Activated naive CD8-positive, alpha-beta T cell treated with anti-CD3 and anti-CD28 coated beads, Interleukin-2, amount 10 ng/mL, durations not matched to agents 7 days and 5 days (primary cell): Measurements from ENCODE around the gene IER2. TPM values are rescaled to one million over a fixed set of nuclear protein-coding genes. Genes with fewer than 3 reads are reported as not detected.

Experiments
- ATAC-seq: fragments of 150-1000 bp; cut with Tn5 transposase; one replicate; pipeline ENCODE4 v1.10.0; 2021; ENCODE audit warnings: low read depth, moderate library complexity
- POLR2A ChIA-PET: fragments of 350-600 bp; sonication (Branson Sonifier 250); formaldehyde crosslinking; loops from one replicate; lab custom pipeline; 2021; ENCODE audit warnings: antibody characterized with exemption; lab: Charles Lee
- DNase-seq: peaks from one replicate; pipeline ENCODE4 v3.0.0; 2021
- H3K27ac Mint-ChIP-seq: one replicate; pipeline ENCODE4 v1.8.0; 2022; ENCODE audit warnings: mild to moderate bottlenecking, mixed read lengths
- H3K27me3 Mint-ChIP-seq: one replicate; pipeline ENCODE4 v1.8.0; 2022; ENCODE audit warnings: mild to moderate bottlenecking, moderate library complexity, mixed read lengths
- H3K36me3 Mint-ChIP-seq: one replicate; pipeline ENCODE4 v1.8.0; 2021; ENCODE audit warnings: mild to moderate bottlenecking, mixed read lengths
- H3K4me1 Mint-ChIP-seq: one replicate; pipeline ENCODE4 v1.8.0; 2021; ENCODE audit warnings: mixed read lengths
- H3K4me3 Mint-ChIP-seq: one replicate; pipeline ENCODE4 v1.8.0; 2022; ENCODE audit warnings: mild to moderate bottlenecking, moderate library complexity, mixed read lengths
- H3K9me3 Mint-ChIP-seq: one replicate; pipeline ENCODE4 v1.8.0; 2021; ENCODE audit warnings: mixed read lengths
- total RNA-seq, 2 experiments: library from RNA; stranded (reverse); gene quantifications; one replicate each; pipeline ENCODE4 v1.2.3, GENCODE V29; 2021

The IER2 gene, protein sequence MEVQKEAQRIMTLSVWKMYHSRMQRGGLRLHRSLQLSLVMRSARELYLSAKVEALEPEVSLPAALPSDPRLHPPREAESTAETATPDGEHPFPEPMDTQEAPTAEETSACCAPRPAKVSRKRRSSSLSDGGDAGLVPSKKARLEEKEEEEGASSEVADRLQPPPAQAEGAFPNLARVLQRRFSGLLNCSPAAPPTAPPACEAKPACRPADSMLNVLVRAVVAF
- 100 to 1,000 TPM; 167 to 178 TPM for total RNA-seq

DNA sequence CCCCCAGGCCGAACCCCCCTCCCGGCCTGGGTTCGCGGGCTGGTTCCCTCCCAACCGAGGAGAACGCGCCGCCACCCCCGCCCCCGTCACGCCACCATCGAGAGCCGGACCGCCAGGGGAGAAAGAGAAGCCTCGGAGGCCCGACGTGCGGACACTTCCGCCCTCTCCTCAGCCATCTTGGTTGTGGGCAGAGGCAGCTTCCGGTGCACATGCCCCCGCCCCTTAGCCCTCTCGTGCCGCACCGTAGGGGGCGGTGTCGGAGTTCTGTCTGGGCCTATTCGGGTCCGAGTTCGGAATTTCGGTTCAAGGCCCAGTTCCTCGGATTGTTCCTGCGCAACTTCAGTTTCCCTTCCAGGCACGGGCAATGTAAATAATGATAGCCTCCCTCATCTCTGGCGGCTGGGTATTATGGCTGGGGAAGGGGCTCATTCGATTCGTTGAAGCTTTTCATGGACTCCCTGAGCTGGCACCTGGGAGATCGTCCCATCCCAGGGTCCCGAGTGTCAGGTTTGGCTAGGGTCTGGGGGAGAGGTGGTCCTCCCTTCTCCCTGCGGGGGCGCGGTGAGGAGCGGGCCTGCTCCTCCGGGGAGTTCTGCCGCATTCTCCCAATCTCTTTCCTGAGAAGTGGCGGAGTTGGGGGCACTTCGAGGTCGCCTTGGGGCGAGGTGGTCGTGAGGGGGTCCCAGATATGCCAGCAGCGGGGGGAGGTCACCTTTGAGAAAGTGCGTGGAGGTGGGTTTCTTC, at the start of gene IER2, which contains the start of gene STX10:
Gene IER2, plus strand, starts transcription at position 225 of the 744 bp plus-strand sequence. CDS start 2,776 bp downstream, outside the sequence.
Gene STX10, minus strand, starts transcription at position 189 of the 744 bp plus-strand sequence. CDS start 202 bp downstream, outside the sequence.
- Mint-ChIP-seq H3K9me3 (no peaks in the 10 kb centered on the region), H3K27me3 (no peaks in the 10 kb centered on the region), H3K4me1 (peaks cover 13% of the 10 kb centered on the region), H3K4me3 (peak within 1 kb of the TSS; percentile 98), H3K36me3 (peaks cover 21% of the 10 kb centered on the region), H3K27ac (peak within 1 kb of the TSS; percentile 100)
- ATAC-seq (peak; percentile 47), DNase-seq (peak; percentile 91)
- POLR2A ChIA-PET: interaction anchor here (0.6 to 2.5 kb wide), 12 partner anchors 10 to 112 kb away, joined by 3 to 18 read pairs (median 3); partner anchors contain the start of gene NACC1

DNA sequence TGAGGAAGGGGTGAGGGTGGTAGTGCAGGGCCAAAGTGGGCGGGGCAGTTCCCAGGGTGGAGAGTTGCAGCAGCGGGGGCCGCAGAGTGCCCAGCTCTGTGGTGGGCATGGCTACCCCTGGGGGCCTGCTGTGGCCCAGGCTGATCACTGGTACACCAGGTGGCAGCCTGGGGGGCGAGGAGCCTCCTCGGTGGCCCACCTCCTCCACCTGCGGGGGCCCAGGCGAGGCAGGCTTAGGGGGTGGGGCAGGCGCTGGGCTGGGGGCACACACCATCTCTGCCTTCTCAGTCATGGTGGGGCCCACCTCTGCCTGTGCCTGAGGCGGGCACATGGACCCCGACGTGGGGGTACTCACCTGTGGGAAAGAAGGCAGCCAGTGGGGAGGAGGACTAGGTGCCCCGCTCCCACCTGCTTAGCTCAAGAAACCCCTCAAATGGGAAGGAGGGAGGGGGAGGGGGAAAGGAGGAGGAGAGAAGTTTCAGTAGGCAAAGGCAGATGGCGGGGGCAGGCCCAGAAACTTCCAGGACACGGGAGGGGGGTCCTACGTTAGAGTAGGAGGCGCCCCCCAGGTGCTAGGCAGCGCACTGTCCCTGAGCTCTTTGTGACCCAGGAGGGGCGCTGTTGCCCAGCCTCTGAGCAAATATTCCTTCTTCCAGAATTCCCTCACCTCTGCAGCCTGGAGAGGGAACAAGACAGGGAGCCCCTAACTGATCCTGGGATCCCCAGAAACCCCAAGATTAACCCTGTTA, 49.2 kb upstream of the IER2 start:
- no peak overlapping the region for H3K27ac Mint-ChIP-seq
- H3K4me1 Mint-ChIP-seq: peaks cover 31% of the 10 kb centered on the region
- peaks cover 25% of the 10 kb centered on the region for H3K27me3 Mint-ChIP-seq
- peaks cover 4% of the 10 kb centered on the region for H3K36me3 Mint-ChIP-seq
- ATAC-seq: no peak
- no peak overlapping the region for H3K4me3 Mint-ChIP-seq
- H3K9me3 Mint-ChIP-seq: peaks cover 2% of the 10 kb centered on the region
- DNase-seq: no peak
- POLR2A ChIA-PET: interaction anchor here (0.6 to 1.9 kb wide), 6 partner anchors 52 to 216 kb away, joined by 3 to 7 read pairs (median 3); no protein-coding TSS in a partner anchor

DNA sequence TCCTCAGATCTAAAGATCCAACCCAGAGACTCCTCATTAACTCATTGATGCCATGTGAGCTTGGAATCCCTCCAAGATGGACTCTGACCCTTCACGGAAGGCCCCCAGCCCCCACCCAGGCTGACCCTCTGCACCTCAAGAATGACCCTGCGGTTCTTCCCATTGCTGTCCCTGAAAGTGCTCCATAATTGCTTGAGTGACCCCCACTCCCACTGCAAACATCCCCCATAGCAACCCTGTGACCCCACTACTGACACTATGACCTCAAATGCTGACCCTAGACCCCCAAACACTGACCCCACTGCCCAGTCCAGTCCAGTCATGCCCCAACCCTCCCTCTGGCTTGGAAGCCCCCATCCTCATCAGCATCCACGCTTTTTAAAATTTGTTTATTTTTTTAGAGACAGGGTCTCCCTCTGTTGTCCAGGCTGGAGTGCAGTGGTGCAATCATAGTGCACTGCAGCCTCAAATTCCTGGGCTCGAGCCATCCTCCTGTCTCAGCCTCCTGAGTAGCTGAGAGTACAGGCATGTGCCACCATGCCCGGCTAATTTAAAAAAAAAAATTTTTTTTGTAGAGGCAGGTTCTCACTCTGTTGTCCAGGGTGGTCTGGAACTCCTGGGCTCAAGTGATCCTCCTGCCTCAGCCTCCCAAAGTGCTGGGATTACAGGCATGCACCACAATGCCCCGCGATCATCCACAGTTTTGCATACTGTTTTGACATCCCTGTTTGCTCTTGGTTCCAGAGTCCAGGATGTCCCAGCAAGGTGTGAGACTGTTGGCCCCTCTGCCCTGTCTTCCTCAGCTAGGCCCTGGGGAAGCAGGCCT, 48.4 kb upstream of the IER2 start:
- Mint-ChIP-seq H3K4me3 (peak overlapping the region; percentile 22), H3K36me3 (peaks cover 4% of the 10 kb centered on the region), H3K27me3 (peaks cover 20% of the 10 kb centered on the region), H3K4me1 (peaks cover 30% of the 10 kb centered on the region), H3K27ac (no peak overlapping the region), H3K9me3 (peaks cover 2% of the 10 kb centered on the region)
- POLR2A ChIA-PET: interaction anchor here (0.9 to 1.5 kb wide), 3 partner anchors 51 to 164 kb away, joined by 3 to 7 read pairs (median 3); no protein-coding TSS in a partner anchor
- DNase-seq: no peak
- no peak for ATAC-seq

DNA sequence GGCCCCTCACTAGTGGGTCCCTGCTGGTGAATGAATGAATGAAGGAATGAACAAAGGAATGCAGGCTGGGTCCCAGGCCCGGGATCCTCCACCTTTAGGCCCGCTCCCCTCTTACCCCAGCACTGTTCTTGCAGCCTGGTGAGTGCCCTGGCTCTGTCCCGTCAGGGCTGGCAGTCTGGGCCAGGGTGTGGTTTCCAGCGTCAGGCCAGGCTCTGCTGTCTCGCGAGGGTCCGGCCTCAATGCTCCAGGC, 47.9 kb upstream of the IER2 start:
- DNase-seq (no peak), ATAC-seq (no peak)
- peaks cover 5% of the 10 kb centered on the region for H3K36me3 Mint-ChIP-seq
- POLR2A ChIA-PET: interaction anchor here (0.9 kb wide), 1 partner anchor 53 kb away, joined by 3 read pairs; no protein-coding TSS in a partner anchor
- peaks cover 26% of the 10 kb centered on the region for H3K4me1 Mint-ChIP-seq
- peaks cover 2% of the 10 kb centered on the region for H3K9me3 Mint-ChIP-seq
- H3K27me3 Mint-ChIP-seq: peaks cover 15% of the 10 kb centered on the region
- peak overlapping the region; percentile 7 for H3K4me3 Mint-ChIP-seq
- no peak overlapping the region for H3K27ac Mint-ChIP-seq

DNA sequence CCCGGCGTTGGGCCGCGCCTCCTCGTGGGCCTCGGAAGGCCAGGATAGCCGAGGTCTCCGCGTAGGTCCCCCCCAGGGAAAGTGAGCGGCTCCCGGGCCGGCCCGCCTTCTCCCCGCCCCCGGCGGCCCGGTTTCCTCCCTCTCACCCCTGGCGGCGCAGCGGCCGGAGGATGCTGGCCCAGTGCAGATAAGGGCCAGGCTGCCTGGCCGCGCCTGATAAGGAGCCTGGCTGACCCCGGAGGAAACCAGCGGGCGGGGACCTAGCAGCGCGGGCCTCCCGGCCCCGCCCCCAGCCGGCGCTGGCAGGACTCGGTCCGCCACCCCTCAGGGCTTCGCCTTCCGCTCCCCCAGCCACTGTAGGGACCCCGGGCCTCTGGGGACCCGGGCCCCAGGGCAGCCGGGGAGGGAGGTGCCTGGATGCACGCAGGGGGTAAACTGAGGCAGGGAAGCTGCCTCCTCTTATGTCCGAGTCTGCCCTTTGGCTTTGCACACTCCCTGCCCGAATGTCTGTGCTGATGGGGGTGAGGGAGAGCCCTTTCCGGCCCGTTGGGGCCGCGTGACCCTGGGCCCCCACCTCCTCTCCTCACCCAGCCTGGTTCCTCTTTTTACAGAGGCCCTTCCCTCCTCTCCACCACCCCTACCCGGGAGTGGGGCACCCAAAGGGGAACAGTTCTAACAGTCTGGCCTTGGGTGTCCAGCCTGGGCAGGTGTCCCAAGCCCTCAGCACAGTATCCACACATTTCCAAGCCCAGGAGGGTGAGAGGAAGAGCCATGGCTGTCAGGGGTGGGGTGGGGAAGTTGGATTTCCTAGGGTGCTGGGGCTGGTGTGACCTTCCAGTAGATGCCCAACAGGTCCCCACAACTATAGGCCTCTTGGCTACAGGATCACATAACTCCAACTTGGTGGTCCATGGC, 47.3 kb upstream of the IER2 start, which contains the start of gene LYL1:
Gene LYL1, minus strand, starts transcription at position 193 of the 915 bp plus-strand sequence. CDS start 1,687 bp downstream, outside the sequence.
- Mint-ChIP-seq H3K27ac (peak within 1 kb of the TSS; percentile 48), H3K27me3 (peaks cover 10% of the 10 kb centered on the region), H3K4me1 (peaks cover 26% of the 10 kb centered on the region), H3K9me3 (peaks cover 2% of the 10 kb centered on the region), H3K36me3 (peaks cover 8% of the 10 kb centered on the region), H3K4me3 (peak within 1 kb of the TSS; percentile 69)
- POLR2A ChIA-PET: no interaction called here
- ATAC-seq (no peak), DNase-seq (peak; percentile 63)

DNA sequence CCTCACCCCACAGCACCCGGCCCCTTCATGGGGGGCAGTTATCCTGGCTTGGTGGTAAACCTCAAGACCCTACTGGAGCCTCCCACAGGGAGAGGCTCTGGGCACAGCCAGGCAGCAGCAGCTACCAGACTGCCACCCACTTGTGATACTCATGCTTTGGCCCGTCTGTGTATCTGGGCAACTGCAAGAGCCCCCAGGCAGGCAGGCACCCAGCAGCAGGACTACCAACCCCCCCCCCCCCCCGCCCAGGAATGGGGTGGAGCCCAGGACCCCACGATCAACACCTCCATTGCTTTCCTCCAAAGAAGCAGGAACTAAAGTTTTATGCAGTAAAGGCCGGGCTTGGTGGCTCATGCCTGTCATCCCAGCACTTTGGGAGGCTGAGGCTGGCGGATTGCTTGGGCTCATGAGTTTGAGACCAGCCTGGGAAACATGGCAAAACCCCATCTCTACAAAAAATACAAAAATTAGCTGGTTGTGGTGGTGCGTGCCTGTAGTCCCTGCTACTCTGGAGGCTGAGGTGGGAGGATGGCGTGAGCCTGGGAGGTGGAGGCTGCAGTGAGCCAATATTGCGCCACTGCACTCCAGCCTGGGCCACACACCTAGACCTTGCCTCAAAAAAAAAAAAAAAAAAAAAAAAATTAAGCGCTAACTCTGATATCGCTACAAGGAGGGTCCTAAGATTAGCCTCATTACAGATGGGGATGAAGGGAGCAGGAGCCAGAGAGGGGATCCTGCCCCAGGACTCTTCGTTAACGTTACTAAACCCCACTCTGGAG, 46.4 kb upstream of the IER2 start:
- DNase-seq: no peak
- peak overlapping the region; percentile 92 for H3K27ac Mint-ChIP-seq
- peak overlapping the region; percentile 93 for H3K4me3 Mint-ChIP-seq
- H3K27me3 Mint-ChIP-seq: peaks cover 3% of the 10 kb centered on the region
- POLR2A ChIA-PET: interaction anchor here (1.2 to 2.3 kb wide), 6 partner anchors 13 to 150 kb away, joined by 3 to 22 read pairs (median 11); partner anchors contain the start of genes IER2, NACC1, STX10 and TRMT1
- H3K36me3 Mint-ChIP-seq: peaks cover 8% of the 10 kb centered on the region
- peaks cover 2% of the 10 kb centered on the region for H3K9me3 Mint-ChIP-seq
- no peak for ATAC-seq
- H3K4me1 Mint-ChIP-seq: peaks cover 21% of the 10 kb centered on the region

DNA sequence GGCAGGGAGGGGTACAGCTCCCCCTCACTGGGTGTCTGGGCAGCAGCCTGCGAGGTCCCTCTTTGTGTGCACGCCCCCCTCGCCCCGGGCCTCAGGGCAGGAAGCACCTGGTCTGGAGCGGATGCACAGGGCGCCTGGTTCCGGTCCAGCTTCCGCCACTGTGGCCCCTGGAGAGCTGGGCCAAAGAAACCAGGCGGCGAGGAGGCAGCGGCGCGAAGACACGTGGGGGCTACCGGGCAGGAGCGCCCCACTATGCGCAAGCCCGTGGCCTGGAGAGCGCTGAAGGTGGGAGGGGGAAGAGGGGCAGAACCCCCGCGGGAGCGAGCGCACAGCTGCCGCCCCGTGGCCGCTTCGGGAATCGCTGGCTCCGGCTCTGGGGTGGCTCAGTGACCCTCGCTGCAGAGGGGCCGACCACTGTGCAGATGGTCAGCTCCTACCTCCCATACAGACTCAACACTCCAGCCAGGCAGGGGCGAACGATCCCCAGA, 45.8 kb upstream of the IER2 start:
- no peaks in the 10 kb centered on the region for H3K27me3 Mint-ChIP-seq
- peak; percentile 83 for DNase-seq
- H3K36me3 Mint-ChIP-seq: peaks cover 8% of the 10 kb centered on the region
- peak overlapping the region; percentile 92 for H3K27ac Mint-ChIP-seq
- H3K4me3 Mint-ChIP-seq: peak overlapping the region; percentile 93
- POLR2A ChIA-PET: interaction anchor here (0.5 to 2.8 kb wide), 10 partner anchors 13 to 150 kb away, joined by 3 to 22 read pairs (median 7); partner anchors contain the start of genes IER2, NACC1, STX10 and TRMT1
- peaks cover 21% of the 10 kb centered on the region for H3K4me1 Mint-ChIP-seq
- ATAC-seq: peak; percentile 38
- H3K9me3 Mint-ChIP-seq: peaks cover 2% of the 10 kb centered on the region

DNA sequence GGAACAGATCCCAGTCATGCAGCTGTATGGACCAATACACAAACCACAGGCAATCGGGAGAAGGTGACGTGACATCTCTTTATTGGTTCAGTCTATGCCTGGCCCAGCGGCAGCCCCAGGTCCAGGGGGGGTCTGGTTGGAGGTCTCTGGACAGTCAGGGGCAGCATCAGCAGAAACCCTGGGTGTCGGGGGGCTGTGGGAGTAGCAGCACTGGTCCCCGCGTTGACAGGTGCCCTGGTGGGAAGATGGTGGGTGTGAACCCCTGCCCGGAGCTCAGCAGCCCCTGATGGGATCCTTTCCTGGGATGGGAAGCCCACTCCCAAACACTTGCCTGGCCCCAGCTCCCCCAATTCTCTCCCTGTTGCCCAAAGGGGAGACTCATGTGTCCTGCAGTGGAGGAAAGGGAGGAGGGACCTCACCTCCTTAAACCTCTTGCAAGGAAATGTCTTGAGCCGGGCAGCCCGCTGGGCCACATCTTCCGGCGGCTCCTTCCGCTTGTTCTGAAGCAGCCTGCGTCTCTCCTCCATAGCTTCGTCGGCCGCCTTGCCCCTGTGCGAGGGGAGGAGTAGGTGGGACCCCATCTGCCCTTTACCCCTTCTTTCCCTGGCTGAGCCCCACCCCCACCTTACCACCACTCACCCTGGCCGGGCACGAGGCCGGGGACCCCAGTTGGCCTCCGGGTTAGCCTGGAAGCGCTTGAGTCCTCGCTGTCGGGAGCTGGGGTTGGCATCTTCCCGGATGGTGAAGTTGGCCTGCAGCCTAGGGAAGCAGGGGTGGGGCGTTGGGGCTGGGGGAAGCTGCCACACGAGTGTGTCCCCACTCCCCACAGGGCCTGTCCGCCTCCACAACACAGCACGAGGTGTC, 45.1 kb upstream of the IER2 start:
- Mint-ChIP-seq H3K9me3 (peaks cover 1% of the 10 kb centered on the region), H3K27me3 (no peaks in the 10 kb centered on the region), H3K4me1 (peaks cover 16% of the 10 kb centered on the region), H3K36me3 (peaks cover 6% of the 10 kb centered on the region), H3K4me3 (peak overlapping the region; percentile 93), H3K27ac (peak overlapping the region; percentile 92)
- DNase-seq (peak; percentile 69), ATAC-seq (peak; percentile 53)
- POLR2A ChIA-PET: interaction anchor here (0.5 to 2.8 kb wide), 10 partner anchors 12 to 151 kb away, joined by 3 to 22 read pairs (median 7); partner anchors contain the start of genes IER2, NACC1, STX10 and TRMT1

DNA sequence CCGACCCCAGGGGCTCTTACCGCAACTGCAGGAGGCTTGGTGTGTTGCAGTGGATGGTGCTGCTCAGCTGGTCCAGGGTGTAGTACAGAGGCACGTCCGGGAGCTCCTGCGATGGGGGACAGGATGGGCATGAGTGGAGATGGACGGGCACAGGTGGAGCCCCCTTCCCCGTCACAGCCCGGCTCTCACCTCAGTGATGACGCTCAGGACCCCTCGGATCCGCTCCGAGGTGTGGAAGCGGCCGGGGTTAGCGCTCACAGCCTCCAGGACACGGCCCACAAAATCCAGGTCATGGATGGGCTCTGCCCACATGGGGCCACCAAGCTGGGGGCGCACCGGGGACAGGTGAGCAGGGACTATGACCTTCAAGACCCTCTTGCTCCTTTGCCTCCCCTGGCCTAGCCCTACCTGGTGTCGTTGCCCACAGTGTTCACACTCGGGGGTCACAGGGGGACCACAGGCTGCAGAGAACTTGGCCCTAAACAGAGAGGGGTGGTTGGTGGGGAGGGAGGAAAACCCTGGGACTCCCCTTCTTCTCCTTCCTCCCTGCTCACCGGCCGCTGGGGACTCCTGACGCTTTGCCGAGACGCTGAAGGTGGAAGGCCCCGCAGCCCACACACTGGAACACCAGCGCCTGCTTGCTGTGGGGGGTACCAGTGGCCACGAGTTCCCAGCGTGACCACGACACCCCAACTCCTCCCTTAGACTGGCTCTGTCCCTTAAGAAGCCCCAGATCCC, 40.7 kb upstream of the IER2 start:
- peaks cover 3% of the 10 kb centered on the region for H3K4me1 Mint-ChIP-seq
- no peak overlapping the region for H3K4me3 Mint-ChIP-seq
- POLR2A ChIA-PET: no interaction called here
- DNase-seq (no peak), ATAC-seq (no peak)
- peaks cover 4% of the 10 kb centered on the region for H3K36me3 Mint-ChIP-seq
- no peaks in the 10 kb centered on the region for H3K27me3 Mint-ChIP-seq
- H3K27ac Mint-ChIP-seq: no peak overlapping the region
- no peaks in the 10 kb centered on the region for H3K9me3 Mint-ChIP-seq
